Breast epithelium (tissue), 4 donors: ENCODE measurements around the gene UNC5A. TPM values are rescaled to one million over a fixed set of nuclear protein-coding genes. Genes with fewer than 3 reads are reported as not detected.
"Not testable (repeated sequence)": the region's sequence is repeated elsewhere in the genome, so short reads cannot be mapped to it uniquely, and the experiment has no call there.

ENCODE experiments used
- DNase-seq, 2 donors: peaks; one replicate each; pipeline ENCODE4 v3.0.0-alpha.2; 2019; ENCODE audit warnings: low spot score in 2 of 2
- H3K27ac ChIP-seq, 2 donors: fragments of 200-600 bp; sonication (generic) in 1 of 2; one replicate each; pipeline ENCODE4 v1.5.1; 2016 to 2019; ENCODE audit warnings: mild to moderate bottlenecking in 1 of 2
- H3K27me3 ChIP-seq, 2 donors: fragments of 200-600 bp; sonication (generic) in 1 of 2; one replicate each; pipeline versions ENCODE4 v1.5.1 to v1.6.0; 2017 to 2019; ENCODE audit warnings: control low read depth in 1 of 2, mild to moderate bottlenecking in 1 of 2
- H3K36me3 ChIP-seq: fragments of 200-600 bp; one replicate; pipeline ENCODE4 v1.5.1; 2019
- H3K4me1 ChIP-seq, 2 donors: fragments of 200-600 bp; sonication (generic); one replicate each; pipeline ENCODE4 v1.5.1; 2016 to 2019; ENCODE audit warnings: control low read depth in 1 of 2
- H3K4me3 ChIP-seq, 3 donors: fragments of 200-600 bp; sonication (generic); 1 replicate in 2 of 3; 2 replicates in 1 of 3; pipeline ENCODE4 v1.5.1; 2016 to 2019; ENCODE audit warnings: mild to moderate bottlenecking in 3 of 3, moderate library complexity in 2 of 3
- H3K9me3 ChIP-seq, 2 donors: fragments of 200-600 bp; sonication (generic) in 1 of 2; one replicate each; pipeline ENCODE4 v1.5.1; 2016 to 2019; ENCODE audit warnings: control low read depth in 1 of 2
- POLR2A ChIP-seq: fragments of 450-650 bp; IDR thresholded peaks from one replicate; pipeline ENCODE4 v1.6.1; 2016; ENCODE audit warnings: antibody characterized with exemption, mild to moderate bottlenecking, moderate library complexity
- POLR2AphosphoS5 ChIP-seq, 3 donors: sonication (generic); formaldehyde crosslinking; IDR thresholded peaks; one replicate each; pipeline ENCODE4 v1.6.1; 2017; ENCODE audit warnings: antibody characterized with exemption in 3 of 3
- intact Hi-C: fragments of 100-400 bp; cut with DNase I; formaldehyde crosslinking; loops from one replicate; pipeline ENCODE4 v1.15.1; 2023; ENCODE audit warnings: low total_unique reads
- total RNA-seq, 3 donors: library from RNA; depleted of rRNA; stranded (reverse); fragments of >200 nt; gene quantifications; one replicate each; pipeline ENCODE4 v1.1.0, GENCODE V29; 2016
- TF ChIP-seq, protein P1 (sequence below), 3 donors: fragments of 450-650 bp; IDR thresholded peaks; one replicate each; pipeline ENCODE4 v1.5.1; 2016 to 2017; ENCODE audit warnings: antibody characterized with exemption in 3 of 3, mild to moderate bottlenecking in 3 of 3, moderate library complexity in 3 of 3

Gene UNC5A
- total RNA-seq, 3 donors from 2014 or later = 0.15 to 2.9 TPM; not detected in 1

DNA sequence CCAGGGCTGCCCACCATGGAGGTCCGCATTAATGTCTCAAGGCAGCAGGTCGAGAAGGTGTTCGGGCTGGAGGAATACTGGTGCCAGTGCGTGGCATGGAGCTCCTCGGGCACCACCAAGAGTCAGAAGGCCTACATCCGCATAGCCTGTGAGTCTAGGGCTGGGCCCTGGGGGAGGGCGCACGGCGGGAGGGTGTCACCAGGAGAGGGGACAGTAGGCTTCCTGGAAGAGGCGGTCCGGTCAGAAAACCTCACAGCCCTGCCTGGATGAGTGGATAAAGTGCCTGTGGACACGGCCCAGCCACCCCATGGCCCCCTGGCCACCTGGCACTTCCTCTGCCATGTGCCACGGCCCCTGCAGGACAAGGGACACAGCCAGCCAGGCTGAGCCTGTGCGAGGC, 57.8 kb downstream of the UNC5A start:
- H3K36me3 ChIP-seq = no peaks in the 10 kb centered on the region
- peaks cover 0 to 55% of the 10 kb centered on the region in 2 donors for H3K27me3 ChIP-seq
- intact Hi-C loops = no loop called here
- H3K4me3 ChIP-seq = no peak overlapping the region
- DNase-seq = no peak
- no peaks in the 10 kb centered on the region for H3K4me1 ChIP-seq
- H3K9me3 ChIP-seq = no peaks in the 10 kb centered on the region
- no peak overlapping the region for H3K27ac ChIP-seq
- TF ChIP-seq, protein P1, sequence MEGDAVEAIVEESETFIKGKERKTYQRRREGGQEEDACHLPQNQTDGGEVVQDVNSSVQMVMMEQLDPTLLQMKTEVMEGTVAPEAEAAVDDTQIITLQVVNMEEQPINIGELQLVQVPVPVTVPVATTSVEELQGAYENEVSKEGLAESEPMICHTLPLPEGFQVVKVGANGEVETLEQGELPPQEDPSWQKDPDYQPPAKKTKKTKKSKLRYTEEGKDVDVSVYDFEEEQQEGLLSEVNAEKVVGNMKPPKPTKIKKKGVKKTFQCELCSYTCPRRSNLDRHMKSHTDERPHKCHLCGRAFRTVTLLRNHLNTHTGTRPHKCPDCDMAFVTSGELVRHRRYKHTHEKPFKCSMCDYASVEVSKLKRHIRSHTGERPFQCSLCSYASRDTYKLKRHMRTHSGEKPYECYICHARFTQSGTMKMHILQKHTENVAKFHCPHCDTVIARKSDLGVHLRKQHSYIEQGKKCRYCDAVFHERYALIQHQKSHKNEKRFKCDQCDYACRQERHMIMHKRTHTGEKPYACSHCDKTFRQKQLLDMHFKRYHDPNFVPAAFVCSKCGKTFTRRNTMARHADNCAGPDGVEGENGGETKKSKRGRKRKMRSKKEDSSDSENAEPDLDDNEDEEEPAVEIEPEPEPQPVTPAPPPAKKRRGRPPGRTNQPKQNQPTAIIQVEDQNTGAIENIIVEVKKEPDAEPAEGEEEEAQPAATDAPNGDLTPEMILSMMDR (IDR thresholded peaks at IDR 0.05) = no peak
- TF ChIP-seq POLR2A = no peak
- no peak for TF ChIP-seq POLR2AphosphoS5 (IDR thresholded peaks at IDR 0.05)

DNA sequence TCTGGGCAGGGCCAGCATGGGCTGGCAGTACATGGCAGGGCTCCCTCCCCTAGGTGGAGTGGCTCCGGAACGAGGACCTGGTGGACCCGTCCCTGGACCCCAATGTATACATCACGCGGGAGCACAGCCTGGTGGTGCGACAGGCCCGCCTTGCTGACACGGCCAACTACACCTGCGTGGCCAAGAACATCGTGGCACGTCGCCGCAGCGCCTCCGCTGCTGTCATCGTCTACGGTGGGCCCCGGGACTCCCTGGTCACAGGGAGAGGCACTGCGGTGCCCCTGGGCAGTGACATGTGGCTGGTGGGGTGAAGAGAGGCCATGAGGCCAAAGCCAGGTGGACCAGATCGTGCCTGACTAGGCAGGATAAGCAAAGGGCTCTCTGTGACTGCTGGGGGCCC, 58.4 kb downstream of the UNC5A start:
- Histone ChIP-seq H3K36me3 (no peaks in the 10 kb centered on the region), H3K4me1 (no peaks in the 10 kb centered on the region), H3K4me3 (no peak overlapping the region), H3K9me3 (no peaks in the 10 kb centered on the region), H3K27ac (no peak overlapping the region), H3K27me3 (peaks cover 0 to 52% of the 10 kb centered on the region in 2 donors)
- intact Hi-C loops = no loop called here
- no peak for DNase-seq
- TF ChIP-seq POLR2A = no peak
- TF ChIP-seq, protein P1 (IDR thresholded peaks at IDR 0.05) = no peak
- TF ChIP-seq POLR2AphosphoS5 (IDR thresholded peaks at IDR 0.05) = no peak

DNA sequence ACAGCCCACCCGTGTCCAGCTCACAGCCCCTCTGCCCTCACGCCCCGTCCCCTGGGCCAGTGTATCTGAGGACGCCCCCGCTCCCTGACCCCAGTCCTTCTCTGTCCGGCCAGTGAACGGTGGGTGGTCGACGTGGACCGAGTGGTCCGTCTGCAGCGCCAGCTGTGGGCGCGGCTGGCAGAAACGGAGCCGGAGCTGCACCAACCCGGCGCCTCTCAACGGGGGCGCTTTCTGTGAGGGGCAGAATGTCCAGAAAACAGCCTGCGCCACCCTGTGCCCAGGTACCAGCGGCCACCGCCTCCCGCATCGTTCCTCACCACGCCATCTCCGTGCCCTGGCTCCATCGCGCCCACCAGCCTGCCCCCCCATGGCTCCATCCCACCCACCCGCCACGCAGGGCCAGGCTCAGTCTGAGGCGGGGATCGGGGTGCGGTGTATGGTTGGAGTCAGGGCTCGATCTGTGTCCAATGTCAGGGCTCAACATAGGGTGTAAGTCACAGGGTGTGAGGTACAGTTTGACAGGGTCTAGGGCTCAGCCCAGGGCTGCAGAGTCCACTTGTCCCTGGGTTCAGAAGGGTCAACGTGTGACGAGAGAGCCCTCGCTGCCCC, 59.2 kb downstream of the UNC5A start:
- no peak overlapping the region for H3K27ac ChIP-seq
- H3K4me1 ChIP-seq = no peaks in the 10 kb centered on the region
- H3K9me3 ChIP-seq = no peaks in the 10 kb centered on the region
- no peak for DNase-seq
- H3K4me3 ChIP-seq = no peak overlapping the region
- peaks cover 0 to 45% of the 10 kb centered on the region in 2 donors for H3K27me3 ChIP-seq
- TF ChIP-seq POLR2A (no peak), POLR2AphosphoS5 (IDR thresholded peaks at IDR 0.05) (no peak)
- TF ChIP-seq, protein P1 (IDR thresholded peaks at IDR 0.05) = no peak
- intact Hi-C loops = no loop called here
- H3K36me3 ChIP-seq = no peaks in the 10 kb centered on the region

DNA sequence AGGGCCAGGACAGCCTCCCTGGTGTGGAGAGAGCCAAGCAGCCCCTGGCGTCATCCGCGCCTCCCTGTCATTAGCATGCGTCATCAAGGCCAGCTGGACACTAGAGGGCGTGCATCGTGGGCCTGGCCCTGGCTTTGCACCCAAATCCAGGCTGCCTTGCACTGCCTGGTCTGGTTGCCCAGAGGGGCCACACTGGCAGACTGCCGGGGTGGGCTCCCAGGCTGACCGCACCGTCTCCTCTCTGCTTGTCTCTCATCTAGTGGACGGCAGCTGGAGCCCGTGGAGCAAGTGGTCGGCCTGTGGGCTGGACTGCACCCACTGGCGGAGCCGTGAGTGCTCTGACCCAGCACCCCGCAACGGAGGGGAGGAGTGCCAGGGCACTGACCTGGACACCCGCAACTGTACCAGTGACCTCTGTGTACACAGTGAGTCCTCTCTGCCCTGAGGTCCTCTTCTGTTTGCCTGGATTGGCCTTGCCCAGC, 59.8 kb downstream of the UNC5A start:
- no peak overlapping the region for H3K27ac ChIP-seq
- intact Hi-C loops = no loop called here
- no peaks in the 10 kb centered on the region for H3K9me3 ChIP-seq
- no peak for DNase-seq
- peaks cover 0 to 40% of the 10 kb centered on the region in 2 donors for H3K27me3 ChIP-seq
- H3K4me3 ChIP-seq = no peak overlapping the region
- H3K36me3 ChIP-seq = no peaks in the 10 kb centered on the region
- TF ChIP-seq POLR2AphosphoS5 (IDR thresholded peaks at IDR 0.05) (no peak), POLR2A (no peak)
- TF ChIP-seq, protein P1 (IDR thresholded peaks at IDR 0.05) = no peak
- no peaks in the 10 kb centered on the region for H3K4me1 ChIP-seq

DNA sequence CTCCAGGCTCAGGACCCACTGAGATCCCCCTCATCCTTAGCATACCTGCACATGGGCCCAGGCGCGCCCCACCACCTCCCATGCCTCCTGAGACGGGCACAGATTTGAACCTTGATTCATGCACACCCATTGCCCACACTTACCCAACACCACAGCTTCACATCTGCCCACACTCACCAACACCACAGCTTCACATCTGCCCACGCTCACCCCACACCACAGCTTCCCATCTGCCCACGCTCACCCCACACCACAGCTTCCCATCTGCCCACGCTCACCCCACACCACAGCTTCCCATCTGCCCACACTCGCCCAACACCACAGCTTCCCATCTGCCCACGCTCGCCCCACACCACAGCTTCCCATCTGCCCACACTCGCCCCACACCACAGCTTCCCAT, 60.3 kb downstream of the UNC5A start:
- H3K9me3 ChIP-seq, H3K36me3 ChIP-seq, intact Hi-C loops, H3K27ac ChIP-seq, H3K4me1 ChIP-seq, DNase-seq, H3K4me3 ChIP-seq: not testable (repeated sequence)
- H3K27me3 ChIP-seq = peaks cover 0 to 39% of the 10 kb centered on the region in 2 donors

DNA sequence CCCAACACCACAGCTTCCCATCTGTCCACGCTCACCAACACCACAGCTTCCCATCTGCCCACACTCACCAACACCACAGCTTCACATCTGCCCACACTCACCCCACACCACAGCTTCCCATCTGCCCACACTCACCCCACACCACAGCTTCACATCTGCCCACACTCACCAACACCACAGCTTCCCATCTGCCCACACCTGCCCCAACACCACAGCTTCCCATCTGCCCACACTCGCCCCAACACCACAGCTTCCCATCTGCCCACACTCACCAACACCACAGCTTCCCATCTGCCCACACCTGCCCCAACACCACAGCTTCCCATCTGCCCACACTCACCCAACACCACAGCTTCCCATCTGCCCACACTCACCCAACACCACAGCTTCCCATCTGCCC, 62.2 kb downstream of the UNC5A start:
- peaks cover 0 to 39% of the 10 kb centered on the region in 2 donors for H3K27me3 ChIP-seq
- H3K4me1 ChIP-seq, intact Hi-C loops, H3K9me3 ChIP-seq, H3K27ac ChIP-seq, H3K4me3 ChIP-seq, DNase-seq, H3K36me3 ChIP-seq: not testable (repeated sequence)

DNA sequence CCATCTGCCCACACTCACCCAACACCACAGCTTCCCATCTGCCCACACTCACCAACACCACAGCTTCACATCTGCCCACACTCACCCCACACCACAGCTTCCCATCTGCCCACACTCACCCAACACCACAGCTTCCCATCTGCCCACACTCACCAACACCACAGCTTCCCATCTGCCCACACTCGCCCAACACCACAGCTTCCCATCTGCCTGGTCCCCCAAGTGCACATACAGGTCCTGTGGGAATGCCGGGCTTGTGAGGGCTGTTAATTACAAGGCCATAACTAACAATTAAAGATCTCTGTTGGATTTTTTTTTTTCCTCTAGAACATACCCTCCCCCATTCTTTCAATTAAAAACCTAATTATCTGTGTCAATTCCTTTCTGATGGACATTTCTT, 62.7 kb downstream of the UNC5A start:
- peaks cover 0 to 40% of the 10 kb centered on the region in 2 donors for H3K27me3 ChIP-seq

More for the DNA sequence above, 62.7 kb downstream of the UNC5A start:
- DNase-seq, H3K9me3 ChIP-seq, H3K27ac ChIP-seq, H3K4me3 ChIP-seq, H3K4me1 ChIP-seq, H3K36me3 ChIP-seq, intact Hi-C loops: not testable (repeated sequence)
